Measurements from ENCODE around the gene PELI2. TPM values are rescaled to one million over a fixed set of nuclear protein-coding genes. Genes with fewer than 3 reads are reported as not detected.

PELI2 gene
- total RNA-seq, 2 donors from 2014 or later = 12.2 to 22.7 TPM

DNA sequence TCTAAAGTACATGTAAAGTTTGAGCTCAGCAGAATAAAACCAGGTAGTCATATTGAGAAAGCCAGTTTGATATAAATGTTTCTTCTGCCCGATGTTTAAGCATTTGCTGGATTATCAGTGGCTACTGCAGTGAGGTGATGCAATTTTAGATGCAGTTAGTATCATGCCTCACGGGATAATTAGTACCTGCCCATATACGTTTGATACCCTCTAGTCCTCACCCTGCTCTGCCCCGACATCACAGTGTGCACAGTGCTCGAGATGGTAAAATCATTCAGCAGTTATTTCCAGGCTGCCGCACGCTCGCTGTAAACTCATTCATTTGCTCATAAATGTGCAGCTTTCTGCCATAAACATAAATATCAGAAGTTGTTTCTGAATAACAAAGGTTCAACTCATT, 152.7 kb downstream of the PELI2 start:
- DNase-seq (no peak), ATAC-seq (no peak)
- intact Hi-C loops (cut with DNase I, micrococcal nuclease) = no loop called here

GRCh38 chr14:56271970-56272369, 153.8 kb downstream of the PELI2 start:
- no peak for ATAC-seq
- intact Hi-C loops (cut with DNase I, micrococcal nuclease) = no loop called here
- no peak for DNase-seq

- DNase-seq (no peak), ATAC-seq (no peak)
- intact Hi-C loops (cut with DNase I, micrococcal nuclease) = no loop called here
These were observed 154.9 kb downstream of the PELI2 start for GRCh38 chr14:56273155-56273554.

- DNase-seq (no peak), ATAC-seq (no peak)
- intact Hi-C loops (cut with DNase I, micrococcal nuclease) = no loop called here
These were observed 155.7 kb downstream of the PELI2 start for GRCh38 chr14:56273951-56274350.

- intact Hi-C loops (cut with DNase I, micrococcal nuclease) = no loop called here
- ATAC-seq (peak; percentile 13), DNase-seq (no peak)
These were observed 156.3 kb downstream of the PELI2 start for GRCh38 chr14:56274556-56274955.

- no peak for ATAC-seq
- intact Hi-C loops (cut with DNase I, micrococcal nuclease) = no loop called here
- no peak for DNase-seq
These were observed 157.9 kb downstream of the PELI2 start for GRCh38 chr14:56276108-56276507.

- no peak for DNase-seq
These were observed 160.2 kb downstream of the PELI2 start for GRCh38 chr14:56278383-56278782.

GRCh38 chr14:56280843-56281242, 162.6 kb downstream of the PELI2 start:
- intact Hi-C loops (cut with DNase I, micrococcal nuclease) = no loop called here
- no peak for DNase-seq
- no peak for ATAC-seq

More at GRCh38 chr14:56278383-56278782, 160.2 kb downstream of the PELI2 start:
- intact Hi-C loops (cut with DNase I, micrococcal nuclease) = no loop called here
- ATAC-seq = no peak

- intact Hi-C loops (cut with DNase I, micrococcal nuclease) = no loop called here
- no peak for ATAC-seq
These were observed 164.0 kb downstream of the PELI2 start for GRCh38 chr14:56282179-56282578.

GRCh38 chr14:56284641-56285040, 166.4 kb downstream of the PELI2 start:
- no peak for ATAC-seq
- intact Hi-C loops (cut with DNase I, micrococcal nuclease) = no loop called here

More at GRCh38 chr14:56282179-56282578, 164.0 kb downstream of the PELI2 start:
- DNase-seq = no peak

GRCh38 chr14:56289155-56289554, 170.9 kb downstream of the PELI2 start:
- no peak for DNase-seq
- intact Hi-C loops (cut with DNase I, micrococcal nuclease) = no loop called here
- no peak for ATAC-seq

More at GRCh38 chr14:56284641-56285040, 166.4 kb downstream of the PELI2 start:
- no peak for DNase-seq

- ATAC-seq (no peak), DNase-seq (no peak)
- intact Hi-C loops (cut with DNase I, micrococcal nuclease) = no loop called here
These were observed 172.0 kb downstream of the PELI2 start for GRCh38 chr14:56290195-56290594.

- intact Hi-C loops (cut with DNase I, micrococcal nuclease) = no loop called here
- DNase-seq (no peak), ATAC-seq (no peak)
These were observed 174.8 kb downstream of the PELI2 start for GRCh38 chr14:56292970-56293369.

GRCh38 chr14:56293506-56293905, 175.3 kb downstream of the PELI2 start:
- intact Hi-C loops (cut with DNase I, micrococcal nuclease) = no loop called here
- ATAC-seq (no peak), DNase-seq (no peak)

- intact Hi-C loops (cut with DNase I, micrococcal nuclease) = no loop called here
- ATAC-seq = peak; percentile 52
- DNase-seq = no peak
These were observed 175.9 kb downstream of the PELI2 start for GRCh38 chr14:56294128-56294527.

- DNase-seq = no peak
These were observed 177.5 kb downstream of the PELI2 start for GRCh38 chr14:56295743-56296142.

GRCh38 chr14:56297449-56297848, 179.2 kb downstream of the PELI2 start:
- DNase-seq (no peak), ATAC-seq (no peak)
- intact Hi-C loops (cut with DNase I, micrococcal nuclease) = no loop called here

More at GRCh38 chr14:56295743-56296142, 177.5 kb downstream of the PELI2 start:
- intact Hi-C loops (cut with DNase I, micrococcal nuclease) = no loop called here
- ATAC-seq = no peak

DNA sequence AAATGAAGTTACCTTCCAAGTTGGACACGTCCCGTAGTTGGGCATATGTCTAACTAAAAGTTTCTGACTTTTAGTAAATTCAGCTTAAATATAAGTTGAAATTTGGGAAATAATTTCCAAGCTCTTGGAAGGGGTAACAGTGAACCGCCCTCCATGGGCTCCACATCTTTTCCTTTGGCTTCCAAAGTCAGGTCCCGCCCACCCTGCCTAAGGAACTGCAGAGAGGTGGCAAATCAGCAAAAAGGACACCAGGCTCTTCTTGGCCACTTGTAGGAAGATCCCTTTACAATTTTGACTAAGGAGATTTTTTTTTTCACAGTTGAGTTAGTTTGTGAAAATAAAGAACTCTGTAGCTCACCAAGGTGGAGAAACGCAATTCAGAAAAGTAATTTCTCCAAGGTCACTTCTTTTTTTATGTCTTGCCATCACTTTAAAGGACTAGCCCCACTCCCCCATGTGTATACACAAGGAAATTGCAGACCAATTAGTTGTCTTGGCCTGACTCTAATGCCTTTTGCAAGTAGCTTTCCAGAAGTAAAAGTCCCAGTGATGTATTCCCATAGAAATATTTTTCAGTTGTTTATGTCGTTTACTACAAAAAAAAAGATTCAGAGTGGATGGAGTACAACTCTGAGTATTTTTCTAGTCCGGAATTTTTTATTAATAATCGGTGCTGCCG, 181.2 kb downstream of the PELI2 start:
- DNase-seq (no peak), ATAC-seq (no peak)
- intact Hi-C loops (cut with DNase I, micrococcal nuclease) = no loop called here

DNA sequence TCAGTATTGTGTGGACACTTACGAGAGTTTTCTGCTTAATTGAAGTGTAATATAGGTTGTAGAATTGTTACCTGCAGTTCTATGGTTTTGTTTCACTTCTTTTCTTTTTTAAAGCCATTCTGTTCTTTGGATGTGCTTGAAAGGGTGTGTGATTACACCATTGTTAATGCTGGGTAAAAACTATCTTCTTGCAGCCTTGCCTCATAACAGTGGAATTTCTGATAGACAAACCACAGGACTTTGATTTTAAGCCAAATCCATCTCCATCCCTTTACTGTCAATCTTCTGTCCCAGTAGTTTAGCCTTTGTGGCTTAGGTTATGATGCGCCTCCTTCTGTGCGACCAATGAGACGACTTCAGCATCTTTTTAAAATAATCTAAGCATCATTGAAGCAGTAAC, 182.3 kb downstream of the PELI2 start:
- no peak for DNase-seq
- intact Hi-C loops (cut with DNase I, micrococcal nuclease) = no loop called here
- ATAC-seq = no peak

GRCh38 chr14:56304456-56304855, 186.2 kb downstream of the PELI2 start:
- ATAC-seq (no peak), DNase-seq (no peak)
- intact Hi-C loops (cut with DNase I, micrococcal nuclease) = no loop called here

GRCh38 chr14:56309198-56309597, 191.0 kb downstream of the PELI2 start:
- no peak for DNase-seq
- ATAC-seq = no peak
- intact Hi-C loops (cut with DNase I, micrococcal nuclease) = no loop called here
